HG02798 (cell line): ENCODE data around the gene MRTFA.
"Not testable (repeated sequence)": the region's sequence is repeated elsewhere in the genome, so short reads cannot be mapped to it uniquely, and the experiment has no call there.

ENCODE experiments used
- ATAC-seq: cut with Tn5 transposase; IDR thresholded peaks from one replicate; pipeline ENCODE4 v1.9.1; 2021; ENCODE audit warnings: mild to moderate bottlenecking; ENCODE audit not compliant: unreplicated experiment, poor library complexity

MRTFA gene

DNA sequence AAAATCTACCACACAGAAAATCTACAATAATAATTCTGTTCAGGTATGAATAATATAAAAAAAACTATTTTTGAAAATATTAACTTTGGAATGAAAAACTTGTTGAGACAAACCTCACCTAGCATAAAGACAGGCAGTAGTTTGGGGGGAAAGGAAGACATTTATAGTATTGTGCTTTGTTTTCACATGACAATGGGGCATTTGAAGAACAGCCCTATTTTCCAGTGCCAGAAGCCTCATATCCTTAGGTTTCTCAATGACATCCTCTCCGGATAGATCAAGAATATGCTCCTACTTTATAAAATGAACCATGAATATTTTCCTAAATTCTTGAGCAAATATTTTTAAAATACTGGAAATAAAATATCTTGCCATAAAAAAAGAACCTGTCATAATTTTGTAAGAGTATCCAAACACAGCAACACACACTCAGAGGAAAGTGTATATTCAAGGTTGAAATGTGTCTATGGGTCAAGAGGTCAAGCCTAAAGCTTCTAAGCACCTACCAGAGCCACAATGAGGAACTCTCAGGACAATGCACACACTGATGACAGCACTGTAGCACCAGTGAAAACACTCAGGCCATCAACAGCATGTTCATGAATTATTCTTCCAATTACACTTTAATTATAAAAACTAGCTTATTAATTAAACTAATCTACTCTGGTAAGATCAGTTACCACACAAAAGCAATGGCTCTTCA, 68.7 kb downstream of the MRTFA start:
- no peak for ATAC-seq

DNA sequence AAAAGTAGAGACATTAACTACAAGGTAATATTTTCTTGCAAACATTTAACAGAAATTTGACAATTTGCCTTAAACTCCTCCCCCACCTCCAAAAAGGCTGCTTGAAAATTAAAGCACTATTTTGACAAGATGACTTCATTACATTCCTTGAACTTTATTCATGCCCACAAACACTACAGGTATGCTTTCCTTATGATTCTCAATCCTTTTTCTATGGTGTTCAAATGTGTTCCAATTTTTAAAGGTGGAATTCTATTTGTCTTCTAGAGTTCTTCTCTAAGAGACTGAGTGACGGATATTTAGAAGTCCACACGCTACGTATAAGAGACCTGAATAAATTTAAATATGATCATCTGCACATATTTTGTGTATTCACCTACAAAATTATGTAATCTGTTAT, 69.4 kb downstream of the MRTFA start:
- no peak for ATAC-seq

DNA sequence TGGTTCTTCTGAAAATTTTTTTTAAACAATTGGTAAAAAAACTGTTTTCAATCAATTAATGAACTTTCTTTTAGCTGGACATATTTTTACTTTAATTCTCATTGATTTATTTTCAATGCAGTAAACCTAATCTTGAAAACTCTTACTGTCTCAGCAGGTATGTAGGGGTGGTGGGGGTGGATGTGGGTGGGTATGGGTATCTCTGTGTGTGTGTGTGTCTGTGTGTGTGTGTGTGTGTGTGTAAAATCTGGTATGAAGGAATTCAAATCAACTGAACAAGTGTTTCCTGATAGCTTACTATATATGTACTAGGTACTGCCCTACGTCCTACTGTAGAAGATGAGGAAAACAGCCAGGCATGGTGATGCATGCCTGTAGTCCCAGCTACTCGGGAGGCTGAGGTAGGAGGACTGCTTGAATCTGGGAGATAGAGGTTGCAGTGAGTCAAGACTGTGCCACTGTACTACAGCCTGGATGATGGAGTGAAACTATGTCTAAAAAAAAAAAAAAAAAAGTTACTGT, 75.5 kb downstream of the MRTFA start:
- ATAC-seq = no peak

DNA sequence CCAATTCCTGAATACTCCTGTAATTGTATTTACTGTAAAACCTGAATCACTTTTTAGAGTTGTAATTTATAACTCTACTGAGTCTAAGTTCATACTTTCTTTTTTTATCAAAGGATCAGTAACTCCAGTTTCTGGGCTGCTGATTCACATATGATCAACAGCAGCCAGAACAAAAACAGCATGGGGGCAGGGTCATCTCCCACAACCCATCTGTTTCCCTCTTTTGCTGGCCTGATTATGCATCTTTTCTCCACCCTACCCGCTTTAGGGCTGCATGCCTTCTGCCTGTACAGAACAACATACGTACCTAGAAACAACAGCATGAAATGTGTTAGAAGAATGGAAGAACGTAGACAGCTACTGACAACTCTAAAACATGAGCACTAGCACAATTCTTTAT, 76.0 kb downstream of the MRTFA start:
- ATAC-seq = no peak

DNA sequence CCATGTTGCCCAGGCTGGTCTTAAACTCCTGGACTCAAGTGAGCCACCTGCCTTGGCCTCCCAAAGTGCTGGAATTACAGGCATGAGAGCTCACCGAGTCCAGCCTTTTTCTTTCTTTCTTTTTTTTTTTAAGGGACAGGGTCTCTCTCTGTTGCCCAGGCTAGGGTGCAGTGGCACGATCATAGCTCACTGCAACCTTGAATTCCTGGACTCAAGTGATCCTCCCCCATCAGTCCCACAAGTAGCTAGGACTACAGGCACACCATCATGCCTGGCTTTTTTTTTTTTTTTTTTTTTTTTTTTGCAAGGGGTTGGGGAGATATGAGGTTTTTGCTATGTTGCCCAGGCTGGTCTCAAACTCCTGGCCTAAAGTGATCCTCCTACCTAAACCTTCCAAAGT, 78.5 kb downstream of the MRTFA start:
- no peak for ATAC-seq

DNA sequence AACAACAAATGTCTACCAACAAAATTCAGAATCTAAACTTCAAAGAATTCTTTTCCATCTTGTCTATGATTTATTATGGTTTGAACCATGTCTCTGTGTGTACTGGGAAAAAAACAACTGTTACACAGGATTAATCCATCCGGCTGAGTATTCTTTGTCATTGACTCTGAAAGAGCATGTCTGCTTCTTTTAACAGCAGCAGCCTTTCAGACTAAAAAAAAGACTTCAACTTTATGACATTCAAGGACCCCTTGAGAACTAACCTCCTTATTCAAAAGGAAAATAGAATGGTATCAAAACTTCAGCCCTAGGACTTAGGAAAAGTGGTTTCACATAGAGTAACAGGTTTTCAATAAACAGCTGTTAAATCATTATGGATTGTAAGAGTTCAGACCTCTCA, 79.9 kb downstream of the MRTFA start:
- ATAC-seq = no peak

DNA sequence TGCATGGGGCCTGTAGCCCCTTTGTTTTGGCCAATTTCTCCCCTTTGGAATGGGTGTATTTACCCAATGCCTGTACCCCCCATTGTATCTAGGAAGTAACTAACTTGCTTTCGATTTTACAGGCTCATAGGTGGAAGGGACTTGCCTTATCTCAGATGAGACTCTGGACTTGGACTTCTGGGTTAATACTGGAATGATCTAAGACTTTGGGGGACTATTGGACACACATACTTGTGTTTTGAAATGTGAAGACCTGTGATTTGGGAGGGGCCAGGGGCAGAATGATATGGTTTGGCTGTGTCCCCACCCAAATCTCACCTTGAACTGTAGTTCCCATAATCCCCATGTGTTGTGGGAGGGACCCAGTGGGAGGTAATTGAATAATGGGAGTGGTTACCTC, 82.5 kb downstream of the MRTFA start:
- ATAC-seq = not testable (repeated sequence)

DNA sequence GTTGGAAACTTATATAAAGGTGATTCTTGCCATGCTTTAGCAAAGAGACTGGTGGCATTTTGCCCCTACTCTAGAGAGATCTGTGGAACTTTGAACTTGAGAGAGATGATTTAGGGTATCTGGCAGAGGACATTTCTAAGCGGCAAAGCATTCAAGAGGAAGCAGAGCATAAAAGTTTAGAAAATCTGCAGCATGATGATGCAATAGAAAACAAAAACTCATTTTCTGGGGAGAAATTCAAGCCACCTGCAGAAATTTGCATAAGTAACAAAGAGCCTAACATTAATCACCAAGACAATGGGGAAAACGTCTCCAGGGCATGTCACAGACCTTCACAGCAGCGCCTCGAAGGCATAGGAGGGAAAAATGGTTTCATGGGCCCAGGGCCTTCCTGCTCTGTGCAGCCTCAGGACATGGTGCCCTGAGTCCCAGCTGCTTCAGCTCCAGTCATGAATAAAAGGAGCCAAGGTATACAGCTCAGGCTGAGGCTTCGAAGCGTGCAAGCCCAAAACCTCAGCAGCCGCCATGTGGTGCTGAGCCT, 83.4 kb downstream of the MRTFA start:
- ATAC-seq = no peak

DNA sequence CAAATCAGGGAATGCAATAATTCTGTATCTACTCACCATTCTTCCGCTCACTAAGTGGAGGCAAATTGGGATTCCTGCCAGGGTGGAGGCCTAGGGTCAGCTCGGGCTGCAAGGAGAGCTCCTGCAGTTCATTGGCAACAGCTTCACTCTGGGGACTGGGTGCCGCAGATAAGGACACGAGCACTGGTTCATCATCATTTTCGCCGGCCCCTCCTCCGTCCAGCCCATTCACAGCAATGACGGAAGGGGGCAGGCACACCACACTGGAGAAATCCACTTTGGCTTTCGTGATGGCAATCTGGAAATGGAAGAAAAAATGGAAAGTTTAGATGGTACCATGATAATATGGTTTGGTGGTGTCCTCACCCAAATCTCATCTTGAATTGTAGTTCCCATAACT, 84.4 kb downstream of the MRTFA start:
- no peak for ATAC-seq

DNA sequence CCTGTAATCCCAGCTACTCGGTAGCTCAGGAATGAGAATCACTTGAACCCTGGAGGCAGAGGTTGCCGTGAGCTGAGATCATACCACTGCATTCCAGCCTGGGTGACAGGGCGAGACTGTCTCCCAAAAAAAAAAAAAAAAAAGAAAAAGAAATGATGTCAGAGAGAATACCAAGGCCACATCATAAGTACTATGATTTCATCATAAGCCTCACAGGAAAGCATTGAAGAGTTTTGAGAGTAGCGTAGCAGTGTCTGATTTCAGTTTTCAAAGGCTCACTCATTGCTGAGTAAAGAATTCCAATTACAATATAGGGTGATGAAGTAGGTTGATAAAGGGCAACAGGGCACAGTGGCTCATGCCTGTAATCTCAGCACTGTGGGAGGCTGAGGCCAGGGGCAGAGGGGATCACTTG, 88.8 kb downstream of the MRTFA start:
- ATAC-seq = no peak

DNA sequence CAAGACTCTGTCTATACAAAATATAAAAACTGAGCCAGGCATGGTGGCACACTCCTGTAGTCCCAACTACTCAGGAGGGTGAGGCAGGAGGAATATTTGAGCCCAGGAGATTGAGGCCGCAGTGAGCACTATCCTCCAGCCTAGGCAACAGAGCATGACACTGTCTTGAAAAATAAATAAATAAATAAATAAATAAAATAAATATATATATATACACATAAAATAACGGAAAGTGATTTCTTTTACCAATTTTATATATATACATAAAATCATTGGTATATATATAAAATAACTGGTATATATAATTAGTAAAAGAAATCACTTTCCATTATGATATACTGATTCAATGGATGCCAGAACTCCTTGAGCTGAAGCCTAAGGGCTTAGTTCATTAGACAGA, 91.8 kb downstream of the MRTFA start:
- no peak for ATAC-seq

DNA sequence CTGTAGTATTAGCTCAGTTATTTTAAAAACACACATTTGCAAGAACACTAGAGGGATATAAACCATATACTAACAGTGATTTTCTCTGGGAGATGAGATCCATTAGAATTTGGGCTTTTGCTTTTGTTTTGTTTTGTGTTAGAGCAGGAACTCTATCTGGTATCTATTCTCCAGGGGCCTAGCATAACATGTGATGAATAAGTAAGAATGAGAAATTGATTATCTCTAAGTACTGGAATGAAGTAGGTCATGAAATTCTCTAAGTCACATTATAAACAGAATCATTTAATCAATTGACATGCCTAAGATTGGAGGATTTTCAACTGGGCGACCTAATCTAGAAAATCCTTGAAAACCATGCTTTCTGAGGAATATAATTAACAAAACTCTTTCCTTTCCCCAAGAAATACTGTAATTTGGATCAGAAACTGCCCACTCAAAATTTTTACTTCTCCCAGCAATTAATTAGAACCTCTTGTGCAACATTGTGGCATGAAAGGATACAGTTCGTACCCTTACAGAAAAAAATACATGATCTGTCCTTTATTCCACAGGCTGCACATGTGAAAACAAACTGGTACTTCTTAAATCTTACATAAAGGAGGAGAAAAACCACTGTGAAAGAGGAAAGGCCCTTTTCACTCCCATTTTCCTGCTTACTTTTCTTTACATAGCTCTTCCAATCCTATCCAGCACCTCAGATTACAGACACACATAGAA, 93.5 kb downstream of the MRTFA start:
- ATAC-seq = no peak

DNA sequence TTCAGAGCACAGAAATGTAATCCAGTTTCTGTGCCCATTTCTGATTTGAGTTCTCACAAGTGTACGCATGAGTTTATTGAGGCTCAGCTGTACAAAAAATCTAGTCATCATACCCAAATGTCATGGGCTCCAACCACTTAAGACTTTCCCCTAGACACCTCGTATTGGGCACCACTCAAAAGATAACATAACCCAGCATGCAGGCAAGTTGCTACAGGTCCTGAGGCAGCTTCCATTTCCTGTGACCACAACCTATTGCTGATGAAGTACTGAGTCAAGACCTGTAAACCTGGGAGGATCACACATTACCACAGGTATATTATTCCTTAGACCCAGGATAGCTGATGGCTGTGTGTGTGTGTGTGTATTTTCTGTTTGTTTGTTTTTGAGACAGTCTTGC, 95.2 kb downstream of the MRTFA start:
- ATAC-seq = no peak

DNA sequence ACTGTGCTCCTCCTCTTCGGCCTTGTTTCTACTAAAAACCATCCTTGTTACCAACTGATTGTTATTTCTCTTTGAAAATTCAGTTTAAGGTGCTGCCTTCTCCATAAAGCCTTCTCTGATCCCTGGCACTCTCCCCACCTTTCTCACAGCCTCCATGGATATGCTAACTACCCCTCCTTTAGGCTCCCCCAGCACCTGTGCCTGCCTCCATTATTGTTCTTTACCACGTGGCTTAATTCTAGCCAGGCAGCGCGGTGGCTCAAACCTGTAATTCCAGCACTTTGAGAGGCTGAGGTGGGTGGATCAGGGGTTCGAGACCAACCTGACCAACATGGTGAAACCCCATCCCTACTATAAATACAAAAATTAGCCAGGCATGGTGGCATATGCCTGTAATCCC, 96.3 kb downstream of the MRTFA start:
- no peak for ATAC-seq

DNA sequence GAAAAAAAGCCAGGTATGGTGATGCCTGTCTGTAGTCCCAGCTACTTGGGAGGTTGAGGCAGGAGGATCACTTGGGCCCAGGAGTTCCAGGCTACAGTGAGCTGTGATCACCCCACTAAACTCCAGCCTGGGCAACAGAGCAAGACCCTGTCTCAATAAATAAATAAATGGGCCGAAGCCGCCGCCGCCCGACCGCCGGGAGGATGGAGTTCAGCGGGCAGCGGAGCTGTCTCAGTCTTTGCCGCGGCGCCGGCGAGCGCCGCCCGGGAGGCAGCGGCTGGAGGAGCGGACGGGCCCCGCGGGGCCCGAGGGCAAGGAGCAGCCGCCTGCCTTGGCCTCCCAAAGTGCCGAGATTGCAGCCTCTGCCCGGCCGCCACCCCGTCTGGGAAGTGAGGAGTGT, 100.4 kb downstream of the MRTFA start:
- not testable (repeated sequence) for ATAC-seq

DNA sequence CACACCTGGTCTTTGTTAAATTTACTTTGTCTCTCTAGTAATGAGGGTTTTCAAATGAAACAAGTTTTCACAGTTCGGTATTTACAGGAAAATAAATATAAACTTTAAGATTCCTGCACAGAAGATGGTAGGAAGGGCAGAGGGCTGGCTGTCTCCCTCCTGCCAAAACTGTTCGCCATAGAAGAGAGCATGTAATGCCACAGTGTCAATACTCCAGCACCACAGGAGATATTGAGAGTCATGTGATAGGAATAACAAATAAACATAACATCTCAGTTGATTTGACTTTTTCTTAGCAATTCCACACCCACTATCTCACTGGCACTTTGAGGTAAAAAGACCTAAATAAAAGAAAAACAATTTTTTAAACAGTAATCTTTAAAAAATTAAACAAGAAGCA, 100.9 kb downstream of the MRTFA start:
- no peak for ATAC-seq

DNA sequence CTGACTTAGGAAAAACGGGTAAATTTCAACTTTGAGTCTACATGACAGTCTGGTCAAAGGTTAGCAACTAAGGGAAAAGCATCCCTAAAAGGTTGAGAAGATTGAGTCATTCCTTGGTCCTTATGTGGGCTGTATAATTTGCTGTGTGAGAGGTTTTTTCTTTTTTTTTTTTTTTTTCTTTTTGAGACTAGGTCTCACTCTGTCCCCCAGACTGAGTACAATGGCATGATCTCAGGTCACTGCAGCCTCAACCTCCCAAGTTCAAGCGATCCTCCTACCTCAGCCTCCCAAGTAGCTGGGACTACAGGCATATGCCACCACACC, 101.4 kb downstream of the MRTFA start:
- no peak for ATAC-seq

DNA sequence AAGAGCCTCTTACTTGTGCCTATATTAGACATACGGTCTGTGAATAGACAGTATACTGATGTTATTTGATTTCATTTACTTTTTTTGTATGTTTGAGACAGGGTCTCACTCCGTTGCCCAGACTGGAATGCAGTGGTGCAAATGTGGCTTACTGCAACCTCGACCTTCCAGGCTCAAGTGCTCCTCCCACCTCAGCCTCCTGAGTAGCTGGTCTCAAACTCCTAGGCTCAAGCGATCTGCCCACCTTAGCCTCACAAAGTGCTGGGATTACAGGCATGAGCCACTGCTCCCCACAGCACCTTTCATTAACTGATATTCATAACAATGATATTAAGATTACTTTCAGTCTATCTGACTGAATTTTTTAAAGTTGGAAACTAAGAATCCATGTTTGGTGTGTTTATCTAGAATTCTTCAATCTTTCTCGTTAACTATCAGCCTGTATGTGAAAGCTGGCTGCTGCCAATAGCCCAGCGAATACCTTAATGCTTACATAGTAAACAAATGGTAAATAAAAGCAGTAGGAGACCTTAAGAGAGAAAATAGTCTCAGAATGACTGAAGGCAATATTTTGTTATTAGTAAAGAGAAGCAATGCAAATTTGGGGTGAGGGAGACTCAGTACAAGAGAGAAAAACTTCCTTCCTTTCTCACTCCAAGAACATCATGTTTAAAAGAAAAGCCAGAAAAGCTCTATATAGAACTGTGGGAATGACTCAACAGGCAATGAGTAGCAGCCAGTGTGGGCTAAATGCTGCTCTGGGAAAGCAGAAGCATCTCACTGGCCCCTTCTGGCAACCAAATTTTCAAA, 101.9 kb downstream of the MRTFA start:
- ATAC-seq = no peak

DNA sequence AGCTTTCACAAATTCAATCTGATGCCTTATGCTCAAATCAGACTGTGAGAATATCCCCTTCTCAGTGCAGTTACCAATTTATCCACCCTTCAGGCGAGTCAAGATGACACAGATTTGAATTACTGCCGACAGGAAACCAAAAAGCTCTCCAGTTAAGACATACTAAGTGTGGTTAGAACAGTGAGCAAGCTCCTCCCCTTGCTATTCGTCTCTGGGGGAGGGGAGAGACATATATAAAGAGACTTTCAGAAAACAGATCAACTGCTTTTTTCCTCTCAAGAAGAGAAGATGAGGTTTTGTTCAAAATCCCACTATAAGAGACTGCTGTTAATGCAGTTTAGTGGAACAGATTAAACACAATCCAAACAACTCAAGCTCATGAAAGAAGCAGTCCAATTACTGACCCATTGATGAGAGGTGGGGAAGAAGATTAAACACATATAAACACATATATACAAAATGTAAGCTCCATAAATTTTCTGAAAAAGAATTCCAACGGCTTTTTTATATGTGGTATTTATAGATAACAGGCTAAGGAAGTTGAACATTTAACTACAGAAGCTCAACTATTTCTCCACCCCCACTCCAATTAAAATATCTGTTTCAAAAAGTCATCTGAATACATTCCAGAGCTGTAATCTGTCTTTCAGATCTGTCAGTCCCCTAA, 102.7 kb downstream of the MRTFA start:
- peak; percentile 56 for ATAC-seq
